Measurements from ENCODE around the gene SYNPO2. TPM values are rescaled to one million over a fixed set of nuclear protein-coding genes. Genes with fewer than 3 reads are reported as not detected.
A peak's percentile ranks its signal among the peaks of the same experiment; 100 is the strongest.

Gene SYNPO2
- total RNA-seq, 4 donors from 2014 or later = 998 to 4,186 (median 1,764) TPM

GRCh38 chr4:119038116-119038841, 149.6 kb downstream of the SYNPO2 start:
- Histone ChIP-seq H3K36me3 (peaks cover 0 to 3% of the 10 kb centered on the region in 2 donors), H3K4me1 (peaks cover 71 to 74% of the 10 kb centered on the region in 2 donors), H3K9me3 (no peaks in the 10 kb centered on the region), H3K4me3 (peak overlapping the region in 1 of 4 donors; percentile 1), H3K27ac (peak overlapping the region; percentile 94 to 98 (median 96)), H3K27me3 (no peaks in the 10 kb centered on the region)
- ATAC-seq = no peak
- TF ChIP-seq CTCF (IDR thresholded peaks at IDR 0.05 in 4 of 5, conservative IDR thresholded peaks at IDR 0.05 in 1 of 5) (no peak), POLR2A (IDR thresholded peaks at IDR 0.05) (no peak)
- intact Hi-C loops (cut with DNase I; ENCODE audit: low total_unique reads) (no loop called here), in situ Hi-C loops (cut with MboI; ENCODE audit: low sequenced_read_pairs in 4 of 4) (loop anchor here in 1 of 4 donors (25.0 kb wide), 1 partner anchor 174 kb away; the partner anchor contains the start of gene USP53)
- no peak for DNase-seq

- Histone ChIP-seq H3K9me3 (no peaks in the 10 kb centered on the region), H3K27ac (peak overlapping the region; percentile 94 to 98 (median 96)), H3K4me1 (peaks cover 69 to 70% of the 10 kb centered on the region in 2 donors), H3K36me3 (no peaks in the 10 kb centered on the region), H3K27me3 (no peaks in the 10 kb centered on the region), H3K4me3 (no peak overlapping the region)
- ATAC-seq = no peak
- intact Hi-C loops (cut with DNase I; ENCODE audit: low total_unique reads) (no loop called here), in situ Hi-C loops (cut with MboI; ENCODE audit: low sequenced_read_pairs in 4 of 4) (loop anchor here in 1 of 4 donors (25.0 kb wide), 1 partner anchor 173 kb away; the partner anchor contains the start of gene USP53)
- no peak for DNase-seq
- TF ChIP-seq POLR2A (IDR thresholded peaks at IDR 0.05) (no peak), CTCF (IDR thresholded peaks at IDR 0.05 in 4 of 5, conservative IDR thresholded peaks at IDR 0.05 in 1 of 5) (no peak)
Observed at GRCh38 chr4:119039160-119039559, 150.5 kb downstream of the SYNPO2 start.

GRCh38 chr4:119039779-119040178, 151.1 kb downstream of the SYNPO2 start:
- peak; percentile 7 to 31 for ATAC-seq
- Histone ChIP-seq H3K27ac (peak overlapping the region; percentile 94 to 98 (median 96)), H3K27me3 (no peaks in the 10 kb centered on the region), H3K9me3 (no peaks in the 10 kb centered on the region), H3K4me1 (peaks cover 69 to 71% of the 10 kb centered on the region in 2 donors), H3K36me3 (no peaks in the 10 kb centered on the region), H3K4me3 (peak overlapping the region in 2 of 4 donors; percentile 3 to 11)
- intact Hi-C loops (cut with DNase I; ENCODE audit: low total_unique reads) (loop anchor here (2.0 to 10.0 kb wide), 4 partner anchors 59 to 585 kb away; partner anchors contain the start of gene PDE5A), in situ Hi-C loops (cut with MboI; ENCODE audit: low sequenced_read_pairs in 4 of 4) (loop anchor here (5.0 to 25.0 kb wide), 6 partner anchors 95 to 263 kb away; partner anchors contain the start of genes USP53 (in 4 of the 4) and MYOZ2 (in 1 of the 4))
- TF ChIP-seq CTCF (IDR thresholded peaks at IDR 0.05 in 4 of 5, conservative IDR thresholded peaks at IDR 0.05 in 1 of 5) (peak; percentile 33 to 63 (median 43)), POLR2A (IDR thresholded peaks at IDR 0.05) (no peak)
- DNase-seq = peak in 1 of 2 donors; percentile 76

GRCh38 chr4:119040261-119040660, 151.6 kb downstream of the SYNPO2 start:
- no peaks in the 10 kb centered on the region for H3K27me3 ChIP-seq
- H3K4me1 ChIP-seq = peaks cover 70% of the 10 kb centered on the region in 2 donors
- TF ChIP-seq CTCF (IDR thresholded peaks at IDR 0.05 in 4 of 5, conservative IDR thresholded peaks at IDR 0.05 in 1 of 5) = no peak
- TF ChIP-seq POLR2A (IDR thresholded peaks at IDR 0.05) = no peak
- DNase-seq (no peak), ATAC-seq (no peak)
- no peaks in the 10 kb centered on the region for H3K9me3 ChIP-seq
- in situ Hi-C loops (cut with MboI; ENCODE audit: low sequenced_read_pairs in 4 of 4) = loop anchor here (5.0 to 25.0 kb wide), 6 partner anchors 95 to 262 kb away; partner anchors contain the start of genes USP53 (in 4 of the 4) and MYOZ2 (in 1 of the 4)
- intact Hi-C loops (cut with DNase I; ENCODE audit: low total_unique reads) = loop anchor here (2.0 to 10.0 kb wide), 4 partner anchors 59 to 585 kb away; partner anchors contain the start of gene PDE5A
- H3K4me3 ChIP-seq = peak overlapping the region in 2 of 4 donors; percentile 3 to 11
- H3K36me3 ChIP-seq = no peaks in the 10 kb centered on the region
- H3K27ac ChIP-seq = peak overlapping the region; percentile 94 to 98 (median 96)

Measured in gastrocnemius medialis (tissue), 4 donors.